Right lobe of liver (tissue), 4 donors: Measurements from ENCODE around the gene CASP8AP2.

Experiments
- POLR2A ChIP-seq: fragments of 450-650 bp; IDR thresholded peaks from one replicate; pipeline ENCODE4 v1.6.1; 2017; ENCODE audit warnings: antibody characterized with exemption, mild to moderate bottlenecking
- TF ChIP-seq, protein P1 (sequence below), 4 donors: fragments of 200-600 bp in 3 of 4; fragments of 450-650 bp in 1 of 4; IDR thresholded peaks; one replicate each; pipeline versions ENCODE4 v1.5.1 to v1.8.0; 2016 to 2022; ENCODE audit warnings: antibody characterized with exemption in 4 of 4, mild to moderate bottlenecking in 2 of 4
- donor health status: DM: no; HTN: no; CAD: no.
- donor health status: DM: no; HTN: no; CAD: no.
- donor health status: DM: no; HTN: yes; CAD: no.

DNA sequence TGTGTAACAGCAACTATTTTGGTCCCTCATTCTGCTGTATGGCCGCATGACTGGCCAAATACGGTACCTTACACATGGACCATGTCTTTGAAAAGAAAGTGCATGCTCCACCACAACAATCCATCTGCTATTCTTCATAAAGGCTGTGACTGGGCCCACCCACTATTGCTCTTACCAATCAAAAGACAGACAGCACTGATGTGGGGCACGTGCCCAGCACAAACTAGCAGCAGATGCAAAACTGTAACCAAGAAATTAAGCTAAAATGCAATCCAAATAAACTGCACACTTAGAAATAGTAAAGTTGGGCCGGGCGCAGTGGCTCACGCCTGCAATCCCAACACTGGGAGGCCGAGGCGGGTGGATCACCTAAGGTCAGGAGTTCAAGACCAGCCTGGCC lies 30.6 kb upstream of the CASP8AP2 start:
- TF ChIP-seq, protein P1, sequence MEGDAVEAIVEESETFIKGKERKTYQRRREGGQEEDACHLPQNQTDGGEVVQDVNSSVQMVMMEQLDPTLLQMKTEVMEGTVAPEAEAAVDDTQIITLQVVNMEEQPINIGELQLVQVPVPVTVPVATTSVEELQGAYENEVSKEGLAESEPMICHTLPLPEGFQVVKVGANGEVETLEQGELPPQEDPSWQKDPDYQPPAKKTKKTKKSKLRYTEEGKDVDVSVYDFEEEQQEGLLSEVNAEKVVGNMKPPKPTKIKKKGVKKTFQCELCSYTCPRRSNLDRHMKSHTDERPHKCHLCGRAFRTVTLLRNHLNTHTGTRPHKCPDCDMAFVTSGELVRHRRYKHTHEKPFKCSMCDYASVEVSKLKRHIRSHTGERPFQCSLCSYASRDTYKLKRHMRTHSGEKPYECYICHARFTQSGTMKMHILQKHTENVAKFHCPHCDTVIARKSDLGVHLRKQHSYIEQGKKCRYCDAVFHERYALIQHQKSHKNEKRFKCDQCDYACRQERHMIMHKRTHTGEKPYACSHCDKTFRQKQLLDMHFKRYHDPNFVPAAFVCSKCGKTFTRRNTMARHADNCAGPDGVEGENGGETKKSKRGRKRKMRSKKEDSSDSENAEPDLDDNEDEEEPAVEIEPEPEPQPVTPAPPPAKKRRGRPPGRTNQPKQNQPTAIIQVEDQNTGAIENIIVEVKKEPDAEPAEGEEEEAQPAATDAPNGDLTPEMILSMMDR (IDR thresholded peaks at IDR 0.05), result no peak
- no peak for TF ChIP-seq POLR2A
